GM12873 (cell line): ENCODE data around the gene SPOCK1.

Experiments used
- TF ChIP-seq, protein P1 (sequence below): IDR thresholded peaks from 2 replicates; pipeline ENCODE4 v1.5.1; 2012; ENCODE audit warnings: low read depth, mild to moderate bottlenecking, moderate library complexity, low read length, control low read depth; ENCODE audit not compliant: insufficient read depth; ENCODE audit errors: missing control alignments

SPOCK1 gene

DNA sequence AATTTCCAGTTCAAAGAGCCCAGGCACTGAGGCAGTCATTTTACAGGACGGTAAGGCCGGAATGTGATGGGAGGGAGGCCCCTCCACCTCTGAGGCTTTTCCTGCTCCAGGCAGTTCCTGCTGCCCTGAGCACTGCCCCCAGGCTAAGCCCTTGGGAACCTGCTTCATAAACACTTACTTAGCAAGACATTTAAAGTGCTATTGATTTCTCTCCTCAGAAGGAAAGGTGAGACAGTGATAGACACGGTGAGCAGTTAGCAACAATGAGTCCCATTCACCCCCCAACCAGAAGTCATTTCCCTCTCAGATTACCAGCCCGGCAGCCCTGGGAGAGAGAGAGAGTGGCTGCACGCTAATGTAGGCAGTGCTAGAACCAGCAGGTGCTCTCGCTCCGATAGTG lies 462.5 kb downstream of the SPOCK1 start:
- TF ChIP-seq, protein P1, sequence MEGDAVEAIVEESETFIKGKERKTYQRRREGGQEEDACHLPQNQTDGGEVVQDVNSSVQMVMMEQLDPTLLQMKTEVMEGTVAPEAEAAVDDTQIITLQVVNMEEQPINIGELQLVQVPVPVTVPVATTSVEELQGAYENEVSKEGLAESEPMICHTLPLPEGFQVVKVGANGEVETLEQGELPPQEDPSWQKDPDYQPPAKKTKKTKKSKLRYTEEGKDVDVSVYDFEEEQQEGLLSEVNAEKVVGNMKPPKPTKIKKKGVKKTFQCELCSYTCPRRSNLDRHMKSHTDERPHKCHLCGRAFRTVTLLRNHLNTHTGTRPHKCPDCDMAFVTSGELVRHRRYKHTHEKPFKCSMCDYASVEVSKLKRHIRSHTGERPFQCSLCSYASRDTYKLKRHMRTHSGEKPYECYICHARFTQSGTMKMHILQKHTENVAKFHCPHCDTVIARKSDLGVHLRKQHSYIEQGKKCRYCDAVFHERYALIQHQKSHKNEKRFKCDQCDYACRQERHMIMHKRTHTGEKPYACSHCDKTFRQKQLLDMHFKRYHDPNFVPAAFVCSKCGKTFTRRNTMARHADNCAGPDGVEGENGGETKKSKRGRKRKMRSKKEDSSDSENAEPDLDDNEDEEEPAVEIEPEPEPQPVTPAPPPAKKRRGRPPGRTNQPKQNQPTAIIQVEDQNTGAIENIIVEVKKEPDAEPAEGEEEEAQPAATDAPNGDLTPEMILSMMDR = no peak

DNA sequence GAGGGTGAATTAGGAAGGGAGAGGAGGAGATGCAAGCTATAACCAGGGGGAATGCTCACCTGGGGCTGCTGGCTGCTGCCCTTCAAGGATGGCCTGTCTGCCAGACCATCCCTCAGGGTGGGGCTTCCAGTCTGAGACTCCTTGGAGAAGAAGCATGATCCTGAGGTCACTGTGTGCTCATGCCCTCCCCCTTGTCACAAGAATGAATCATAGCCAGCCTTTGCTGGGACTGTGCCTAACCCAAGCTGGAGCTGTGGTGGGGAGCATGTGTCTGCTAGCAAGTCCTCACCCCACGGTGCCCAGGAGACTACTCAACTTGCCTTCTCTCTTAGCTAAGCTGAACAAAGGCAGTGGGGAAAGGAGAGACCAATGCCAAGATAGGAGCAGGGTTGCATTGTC lies 463.6 kb downstream of the SPOCK1 start:
- TF ChIP-seq, protein P1 = no peak

DNA sequence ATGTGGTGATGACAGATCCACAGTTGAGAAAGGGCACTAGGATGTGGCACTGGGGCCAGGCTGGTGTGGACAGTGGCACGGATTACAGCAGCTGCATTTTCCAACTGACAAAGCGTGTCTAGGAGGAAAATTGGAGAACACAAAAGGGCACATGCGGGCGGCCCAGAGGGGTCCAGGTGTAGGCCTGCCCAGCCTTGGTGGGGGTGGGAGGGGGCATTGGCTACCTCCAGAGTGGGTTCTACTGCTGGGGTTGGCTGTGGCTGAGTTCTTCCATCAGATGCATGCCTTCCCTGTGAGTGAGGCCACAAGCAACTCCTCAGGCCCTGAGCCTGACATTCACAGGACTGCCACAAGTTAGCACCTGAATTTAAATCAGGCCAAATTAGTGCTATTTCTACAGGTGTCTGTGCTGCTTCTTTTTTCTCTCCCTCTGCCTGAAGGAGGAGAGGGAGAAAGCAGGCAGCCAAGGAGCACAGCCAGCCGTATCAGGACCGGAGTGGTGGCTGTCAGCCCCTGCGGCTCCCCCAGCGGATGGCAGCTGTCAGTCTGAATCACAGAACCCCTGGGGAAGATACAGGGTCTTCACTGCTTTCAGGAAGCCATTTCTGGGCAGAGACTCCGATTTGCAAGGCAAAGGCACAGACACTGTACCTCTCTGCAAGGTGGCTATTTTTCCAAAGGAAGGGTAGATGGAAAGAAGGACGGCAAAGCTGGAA lies 464.2 kb downstream of the SPOCK1 start:
- TF ChIP-seq, protein P1 = no peak

DNA sequence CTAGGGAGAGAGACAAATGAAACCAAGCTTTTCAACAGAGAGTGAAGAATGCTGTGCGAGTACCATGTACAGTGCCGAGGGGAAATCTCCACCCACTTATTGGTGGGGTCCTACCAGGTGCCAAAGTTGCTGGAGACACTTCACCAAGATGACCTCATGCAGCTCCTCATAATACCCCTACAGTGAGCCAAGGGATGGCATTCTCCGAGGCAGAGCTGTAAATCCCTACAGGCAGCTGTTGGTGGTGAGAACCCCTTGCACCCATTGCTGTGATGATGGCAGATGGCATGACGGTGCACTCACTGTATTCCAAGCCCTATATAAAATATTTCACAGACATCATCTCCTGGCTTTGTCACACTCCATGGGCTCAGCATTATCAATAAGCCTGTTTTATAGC lies 464.9 kb downstream of the SPOCK1 start:
- TF ChIP-seq, protein P1 = no peak

DNA sequence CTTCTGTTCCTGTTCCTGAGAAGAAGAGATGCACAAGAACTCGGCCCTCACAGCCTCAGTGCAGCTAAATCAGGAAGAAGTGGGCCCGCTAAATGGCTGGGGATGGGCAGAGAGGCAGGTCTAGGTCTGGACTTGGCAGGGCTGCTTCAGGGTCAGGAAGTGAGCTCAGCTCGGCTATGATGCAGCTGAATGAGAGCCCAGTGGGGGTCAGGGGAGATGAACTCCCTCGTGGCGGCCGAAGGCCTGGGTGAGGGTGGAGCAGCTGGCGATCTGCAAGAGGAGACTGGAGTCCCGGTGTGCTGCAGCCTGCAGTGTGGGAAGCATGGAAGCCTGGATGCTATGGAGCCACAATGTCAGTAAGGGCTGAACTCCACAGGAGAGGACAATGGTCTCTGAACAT lies 466.2 kb downstream of the SPOCK1 start:
- TF ChIP-seq, protein P1 = no peak

DNA sequence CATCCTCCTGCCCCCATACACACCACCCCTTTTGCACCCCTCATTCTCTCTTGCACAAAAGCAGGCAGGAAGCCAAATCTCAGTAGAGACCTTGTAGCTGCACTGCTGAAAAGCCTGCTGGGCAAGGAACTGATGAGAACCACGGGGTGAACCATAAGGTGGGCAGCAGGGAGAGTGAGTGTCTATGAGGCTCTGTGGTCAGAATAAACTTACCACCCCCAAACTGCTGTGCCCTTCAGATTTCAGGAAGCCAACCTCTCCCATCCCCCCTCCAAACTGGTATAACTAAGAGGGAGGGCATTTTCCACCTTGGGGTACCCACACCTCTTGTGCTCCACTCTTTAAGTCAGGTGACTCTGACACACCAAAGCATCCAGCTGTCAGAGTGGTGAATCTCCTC lies 471.4 kb downstream of the SPOCK1 start:
- TF ChIP-seq, protein P1 = no peak

DNA sequence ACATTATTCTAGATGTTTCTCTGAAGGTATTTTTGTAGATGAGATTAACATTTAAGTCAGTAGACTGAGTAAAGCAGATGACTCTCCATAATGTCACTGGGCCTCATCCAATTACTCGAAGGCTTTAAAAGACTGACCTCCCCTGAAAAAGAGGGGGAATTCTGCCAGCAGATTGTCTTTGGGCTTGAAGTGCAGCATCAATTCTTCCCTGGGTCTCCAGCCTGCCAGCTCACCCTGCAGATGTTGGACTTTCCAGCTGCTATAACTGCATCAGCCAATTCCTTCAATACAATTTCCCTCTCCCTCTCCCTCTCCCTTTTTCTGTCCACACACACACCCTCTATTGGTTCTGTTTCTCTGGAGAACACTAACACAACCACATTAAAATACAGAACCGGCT lies 472.8 kb downstream of the SPOCK1 start:
- TF ChIP-seq, protein P1 = no peak
